ENCODE results near the gene FH.

Gene FH

DNA sequence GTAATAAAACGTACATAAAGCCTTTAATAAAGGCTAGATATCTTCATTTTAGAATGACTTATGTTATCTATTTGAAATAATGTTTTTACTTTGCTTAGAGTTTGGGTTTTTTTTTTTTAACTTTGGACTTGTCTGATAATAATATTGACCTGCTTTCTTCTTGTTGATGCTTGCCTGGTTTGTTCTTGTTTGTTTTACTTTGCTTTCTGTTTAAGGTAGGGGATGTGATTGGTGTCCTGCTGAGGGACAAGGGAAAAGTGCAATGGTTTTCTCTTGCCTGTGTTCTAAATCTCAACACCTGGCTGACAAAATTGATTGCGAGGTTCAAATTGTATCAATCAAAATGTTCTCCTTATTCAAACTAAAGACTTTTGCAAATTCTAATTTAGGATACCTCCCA lies 2.2 kb upstream of the FH start:
- DNase-seq (ENCODE audit: low spot score), result no peak

- DNase-seq (ENCODE audit: low spot score), result no peak
Measured at GRCh38 chr1:241520080-241520465, 518 bp upstream of the FH start.

DNA sequence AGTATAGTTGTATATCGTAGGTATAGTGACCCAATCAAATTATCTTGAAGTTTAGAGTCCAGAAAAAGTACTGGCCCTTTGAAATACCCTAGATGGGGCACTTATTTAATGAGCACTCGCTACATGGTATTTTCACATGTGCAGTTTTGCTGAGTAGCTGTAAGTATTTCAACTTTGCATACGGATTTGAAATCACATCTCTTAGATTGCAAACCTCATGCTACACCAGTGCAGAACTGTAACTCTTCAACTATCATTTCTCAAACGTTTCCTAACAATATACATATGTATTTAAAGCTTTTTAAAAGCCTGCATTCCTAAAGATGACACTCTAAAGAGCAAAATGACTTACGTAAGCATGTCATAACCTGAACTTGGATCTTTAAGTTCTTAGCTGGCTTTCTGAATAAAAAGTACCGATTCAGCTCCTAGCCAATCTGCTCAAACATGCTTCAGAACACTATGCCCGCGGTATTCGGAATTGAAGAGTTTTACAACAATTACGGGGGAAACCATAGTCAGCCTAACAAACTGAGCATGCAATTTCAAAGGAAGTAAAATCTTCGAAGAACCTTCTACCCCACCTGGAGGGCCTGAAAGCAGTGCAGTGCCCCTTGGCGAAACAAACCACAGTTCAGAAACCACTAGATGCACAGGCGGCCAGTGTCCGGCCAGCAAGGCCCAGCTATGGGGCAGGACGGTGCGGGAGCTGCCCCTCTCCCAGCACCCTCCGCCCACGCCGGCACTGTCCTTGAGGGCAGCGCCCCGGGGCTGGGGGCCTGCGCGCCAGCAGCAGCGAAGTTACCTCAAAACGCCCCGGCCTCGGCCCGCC lies 863 bp downstream of the FH start:
- no peak for DNase-seq (ENCODE audit: low spot score)

DNA sequence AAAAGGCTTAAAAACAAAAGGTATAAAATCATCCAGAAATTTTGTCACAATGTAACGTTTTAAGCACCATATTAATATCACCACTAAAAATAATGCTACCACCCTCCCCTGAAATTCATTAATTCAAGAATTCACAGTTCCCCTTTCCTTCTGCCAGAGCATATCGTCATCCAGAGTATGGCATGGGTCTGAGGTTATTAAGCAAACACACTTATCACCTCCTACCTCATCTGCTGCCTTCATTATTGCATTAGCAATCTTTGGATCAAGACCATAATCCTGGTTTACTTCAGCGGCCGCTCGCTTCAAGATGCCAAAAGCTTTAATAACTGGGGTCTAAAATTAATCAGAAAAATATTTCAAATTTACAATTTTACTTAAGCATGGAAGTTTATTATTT lies 6.2 kb downstream of the FH start:
- DNase-seq (ENCODE audit: low spot score), result no peak

GRCh38 chr1:241507189-241507863 lies 12.2 kb downstream of the FH start:
- DNase-seq (ENCODE audit: low spot score), result no peak

DNA sequence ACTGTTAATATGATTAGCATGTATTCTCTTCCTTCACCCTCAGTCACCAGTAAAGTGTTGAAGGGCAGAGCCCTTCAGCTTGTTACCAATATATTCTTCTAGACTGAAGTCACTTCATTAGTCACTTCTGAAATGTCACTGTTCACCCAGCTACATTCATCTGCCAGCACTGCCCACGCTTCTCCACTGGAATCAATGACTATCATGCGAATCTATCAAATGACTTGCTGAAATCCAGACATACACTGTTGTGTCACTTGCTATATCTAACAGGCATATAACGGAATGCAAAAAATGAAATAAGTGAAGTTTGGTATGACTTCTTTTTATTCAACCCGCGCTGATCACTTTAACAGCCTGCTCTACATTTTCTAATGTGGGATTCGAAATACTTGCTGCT lies 16.1 kb downstream of the FH start:
- no peak for DNase-seq (ENCODE audit: low spot score)

DNA sequence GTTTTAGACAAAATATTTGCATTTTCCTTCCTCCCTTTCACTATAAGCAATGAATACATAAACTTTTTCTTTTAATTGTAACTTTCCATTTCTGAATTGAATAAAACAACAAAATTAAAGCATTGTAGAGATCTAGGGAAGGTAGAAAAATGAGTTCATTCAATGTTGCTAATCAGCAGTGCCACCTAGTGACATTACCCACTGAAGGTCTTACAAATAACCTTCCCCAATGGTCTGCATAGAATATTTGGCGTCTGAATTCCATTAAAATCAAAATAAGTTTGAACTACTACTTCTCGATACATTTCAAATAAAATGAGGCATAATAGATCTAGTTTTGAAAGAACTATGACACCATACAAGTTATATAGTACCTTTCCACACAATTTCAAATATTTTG lies 19.6 kb downstream of the FH start:
- no peak for DNase-seq (ENCODE audit: low spot score)

GRCh38 chr1:241495741-241496140 lies 23.8 kb downstream of the FH start:
- DNase-seq (ENCODE audit: low spot score), result no peak

GRCh38 chr1:241488739-241489138 lies 30.8 kb downstream of the FH start:
- no peak for DNase-seq (ENCODE audit: low spot score)

GRCh38 chr1:241485554-241485992 lies 34.0 kb downstream of the FH start:
- no peak for DNase-seq (ENCODE audit: low spot score)

DNA sequence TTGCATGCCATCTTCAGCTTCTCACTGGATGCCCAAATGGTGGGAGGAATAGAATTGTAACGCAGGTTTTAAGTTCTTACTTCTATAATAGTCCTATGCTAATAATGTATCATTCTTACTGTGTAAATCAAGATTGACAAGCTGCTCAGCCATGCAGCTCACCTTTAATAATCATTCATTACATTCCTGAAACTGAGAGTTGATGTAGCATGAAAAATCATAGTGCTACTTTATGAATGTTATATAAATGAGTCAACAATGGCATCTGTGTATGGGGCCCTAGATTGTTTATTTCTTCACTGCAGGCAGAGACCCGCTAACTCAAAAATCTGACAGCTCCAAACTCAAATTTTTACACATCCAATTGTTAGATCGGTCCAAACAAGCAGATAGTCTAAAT lies 34.4 kb downstream of the FH start:
- no peak for DNase-seq (ENCODE audit: low spot score)

- no peak for DNase-seq (ENCODE audit: low spot score)
Measured at GRCh38 chr1:241482761-241483250, 36.7 kb downstream of the FH start.

GRCh38 chr1:241479294-241479693 lies 40.3 kb downstream of the FH start:
- no peak for DNase-seq (ENCODE audit: low spot score)

DNA sequence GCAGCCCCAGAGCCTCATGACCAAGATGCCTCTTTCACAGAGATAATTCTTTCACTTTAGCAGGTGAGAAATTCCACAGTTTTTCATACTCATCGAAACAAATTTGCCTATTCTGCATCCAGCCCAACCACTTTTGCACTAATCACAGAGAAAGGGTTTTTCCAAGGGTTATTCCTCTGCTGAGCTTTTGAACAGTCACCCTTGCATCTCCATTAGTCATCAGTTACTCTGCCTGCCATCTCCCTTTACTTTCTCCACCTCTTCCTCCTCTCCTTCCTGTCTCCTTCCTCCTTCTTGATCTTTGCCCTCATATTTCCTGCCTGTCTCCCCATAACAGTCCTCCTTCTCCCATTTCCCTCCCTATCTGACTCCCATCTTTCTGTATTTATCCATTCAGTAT lies 43.9 kb downstream of the FH start:
- no peak for DNase-seq (ENCODE audit: low spot score)

- no peak for DNase-seq (ENCODE audit: low spot score)
Measured at GRCh38 chr1:241473026-241473425, 46.5 kb downstream of the FH start.

DNA sequence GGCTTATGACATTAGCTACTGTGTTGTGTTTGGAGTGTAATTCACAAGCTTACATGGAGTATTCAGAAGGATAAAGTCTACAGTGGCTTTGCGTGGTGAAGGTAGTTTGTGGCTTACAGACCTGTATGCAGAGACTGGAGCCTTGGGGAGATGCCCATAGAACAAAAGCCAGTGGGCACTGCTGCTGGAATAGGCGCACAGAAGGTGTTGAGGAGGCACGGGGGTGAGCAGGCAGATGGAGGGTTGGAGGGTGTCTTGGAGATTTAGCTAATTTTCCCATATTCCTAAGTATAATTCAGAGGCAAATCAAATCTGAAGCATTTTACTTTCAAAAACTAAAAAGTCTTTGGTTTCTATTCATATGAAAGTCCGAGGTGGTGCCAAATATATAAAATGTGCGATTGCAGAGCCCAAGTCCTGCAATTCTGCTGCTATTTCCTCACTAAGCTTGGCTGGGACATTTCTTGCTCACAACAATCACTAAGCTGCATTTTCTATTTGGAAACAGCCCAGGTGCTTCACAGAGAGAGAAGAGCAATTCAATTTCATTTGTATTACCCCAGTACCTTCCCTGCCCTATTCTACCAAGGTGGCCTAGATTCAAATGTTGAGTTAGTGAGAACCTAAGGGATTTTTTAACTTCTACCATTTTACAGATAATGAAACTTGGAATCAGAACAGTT lies 48.5 kb downstream of the FH start:
- DNase-seq (ENCODE audit: low spot score), result no peak

- DNase-seq (ENCODE audit: low spot score), result no peak
Measured at GRCh38 chr1:241470361-241470760, 49.2 kb downstream of the FH start.

DNA sequence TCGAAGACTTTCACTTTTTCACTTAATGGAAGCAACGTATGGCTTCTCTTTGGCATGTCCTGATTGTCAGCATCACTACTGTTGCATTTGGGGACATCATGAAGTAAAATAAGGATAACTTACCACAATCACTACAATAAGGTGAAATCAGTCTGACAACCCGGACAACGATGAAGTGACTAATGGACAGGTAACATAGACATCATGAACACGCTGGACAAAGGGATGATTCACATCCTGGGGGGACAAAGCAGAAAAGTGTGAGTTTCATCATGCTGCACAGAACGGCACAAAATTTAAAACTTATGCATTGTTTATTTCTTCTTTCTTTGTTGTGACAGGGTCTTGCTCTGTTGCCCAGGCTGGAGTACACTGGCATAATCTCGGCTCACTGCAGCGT lies 53.9 kb downstream of the FH start:
- no peak for DNase-seq (ENCODE audit: low spot score)

- DNase-seq (ENCODE audit: low spot score), result no peak
Measured at GRCh38 chr1:241464985-241465384, 54.6 kb downstream of the FH start.

DNA sequence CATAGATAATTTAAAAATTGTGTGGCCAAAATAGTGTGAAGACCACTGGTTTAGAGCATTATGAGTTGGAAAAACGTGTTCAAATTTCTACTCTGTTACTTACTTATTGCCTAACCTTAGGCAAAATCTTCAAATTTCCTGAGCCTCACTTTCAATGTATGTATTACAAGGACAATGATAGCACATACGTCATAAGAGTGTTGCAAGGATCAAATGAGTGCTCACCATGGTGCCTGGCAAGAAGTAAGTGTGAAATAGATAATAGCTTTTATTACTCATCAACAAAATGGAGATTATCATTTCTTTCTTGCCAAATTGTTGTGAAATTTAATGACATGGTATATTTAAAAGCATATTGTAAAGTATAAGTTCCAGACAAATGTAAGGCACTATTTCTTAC lies 57.2 kb downstream of the FH start:
- DNase-seq (ENCODE audit: low spot score), result no peak

GRCh38 chr1:241460098-241460873 lies 59.3 kb downstream of the FH start:
- DNase-seq (ENCODE audit: low spot score), result no peak

GRCh38 chr1:241459186-241459802 lies 60.3 kb downstream of the FH start:
- no peak for DNase-seq (ENCODE audit: low spot score)
